ENCODE measurements around the gene SASH1. TPM values are rescaled to one million over a fixed set of nuclear protein-coding genes. Genes with fewer than 3 reads are reported as not detected.

Gene SASH1
- total RNA-seq, 1 experiment from 2014 or later: 42.0 TPM

DNA sequence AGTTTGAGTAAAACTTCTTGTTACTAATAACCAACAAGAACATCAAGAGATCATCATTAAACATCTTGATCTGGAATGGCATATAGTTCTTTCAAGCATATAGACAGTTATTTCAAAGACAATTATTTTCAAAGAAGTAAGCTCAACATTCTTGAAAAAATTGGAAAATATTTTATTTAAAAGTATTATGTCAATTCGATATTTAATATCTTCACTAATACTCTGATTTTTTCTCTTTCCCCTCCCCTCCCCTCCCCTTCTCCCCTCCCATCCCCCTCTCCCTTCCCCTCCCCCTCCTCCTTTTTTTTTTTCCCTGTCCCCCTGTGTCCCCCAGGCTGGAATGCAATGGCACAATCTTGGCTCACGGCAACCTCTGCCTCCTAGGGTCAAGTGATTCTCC is 82.8 kb downstream of the SASH1 start:
- TF ChIP-seq, protein P1, sequence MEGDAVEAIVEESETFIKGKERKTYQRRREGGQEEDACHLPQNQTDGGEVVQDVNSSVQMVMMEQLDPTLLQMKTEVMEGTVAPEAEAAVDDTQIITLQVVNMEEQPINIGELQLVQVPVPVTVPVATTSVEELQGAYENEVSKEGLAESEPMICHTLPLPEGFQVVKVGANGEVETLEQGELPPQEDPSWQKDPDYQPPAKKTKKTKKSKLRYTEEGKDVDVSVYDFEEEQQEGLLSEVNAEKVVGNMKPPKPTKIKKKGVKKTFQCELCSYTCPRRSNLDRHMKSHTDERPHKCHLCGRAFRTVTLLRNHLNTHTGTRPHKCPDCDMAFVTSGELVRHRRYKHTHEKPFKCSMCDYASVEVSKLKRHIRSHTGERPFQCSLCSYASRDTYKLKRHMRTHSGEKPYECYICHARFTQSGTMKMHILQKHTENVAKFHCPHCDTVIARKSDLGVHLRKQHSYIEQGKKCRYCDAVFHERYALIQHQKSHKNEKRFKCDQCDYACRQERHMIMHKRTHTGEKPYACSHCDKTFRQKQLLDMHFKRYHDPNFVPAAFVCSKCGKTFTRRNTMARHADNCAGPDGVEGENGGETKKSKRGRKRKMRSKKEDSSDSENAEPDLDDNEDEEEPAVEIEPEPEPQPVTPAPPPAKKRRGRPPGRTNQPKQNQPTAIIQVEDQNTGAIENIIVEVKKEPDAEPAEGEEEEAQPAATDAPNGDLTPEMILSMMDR (IDR thresholded peaks at IDR 0.05; ENCODE audit: insufficient read depth in 1 of 2, low read depth in 1 of 2, low read length in 1 of 2, severe bottlenecking in 1 of 2, unreplicated experiment in 1 of 2): no peak
- DNase-seq: no peak
- intact Hi-C loops (cut with micrococcal nuclease; ENCODE audit: unreplicated experiment): no loop called here
- no peaks in the 10 kb centered on the region for H3K36me3 ChIP-seq (ENCODE audit: control insufficient read depth, insufficient read depth, low read length)
- CTCF ChIA-PET: no interaction called here
- POLR2A ChIA-PET: no interaction called here
- H3K4me1 Mint-ChIP-seq (ENCODE audit: low read depth, unreplicated experiment): peaks cover 23% of the 10 kb centered on the region
- H3K9me3 Mint-ChIP-seq (ENCODE audit: unreplicated experiment): no peaks in the 10 kb centered on the region
- peaks cover 27% of the 10 kb centered on the region for H3K4me1 ChIP-seq
- H3K27me3 ChIP-seq (replicated peaks; ENCODE audit: control insufficient read depth, insufficient read depth, low read length): no peaks in the 10 kb centered on the region
- H3K36me3 Mint-ChIP-seq (ENCODE audit: insufficient read depth, unreplicated experiment): peaks cover 3% of the 10 kb centered on the region
- no peak overlapping the region for H3K4me3 Mint-ChIP-seq (ENCODE audit: unreplicated experiment)
- no TSS peak for BruUV-seq (replicated peaks)
- no peaks in the 10 kb centered on the region for H3K27me3 Mint-ChIP-seq (ENCODE audit: insufficient read depth, unreplicated experiment)
- H3K4me3 ChIP-seq (ENCODE audit: low read depth, low read length): no peak overlapping the region
- no peak overlapping the region for H3K27ac Mint-ChIP-seq (ENCODE audit: unreplicated experiment)
- no peaks in the 10 kb centered on the region for H3K9me3 ChIP-seq

DNA sequence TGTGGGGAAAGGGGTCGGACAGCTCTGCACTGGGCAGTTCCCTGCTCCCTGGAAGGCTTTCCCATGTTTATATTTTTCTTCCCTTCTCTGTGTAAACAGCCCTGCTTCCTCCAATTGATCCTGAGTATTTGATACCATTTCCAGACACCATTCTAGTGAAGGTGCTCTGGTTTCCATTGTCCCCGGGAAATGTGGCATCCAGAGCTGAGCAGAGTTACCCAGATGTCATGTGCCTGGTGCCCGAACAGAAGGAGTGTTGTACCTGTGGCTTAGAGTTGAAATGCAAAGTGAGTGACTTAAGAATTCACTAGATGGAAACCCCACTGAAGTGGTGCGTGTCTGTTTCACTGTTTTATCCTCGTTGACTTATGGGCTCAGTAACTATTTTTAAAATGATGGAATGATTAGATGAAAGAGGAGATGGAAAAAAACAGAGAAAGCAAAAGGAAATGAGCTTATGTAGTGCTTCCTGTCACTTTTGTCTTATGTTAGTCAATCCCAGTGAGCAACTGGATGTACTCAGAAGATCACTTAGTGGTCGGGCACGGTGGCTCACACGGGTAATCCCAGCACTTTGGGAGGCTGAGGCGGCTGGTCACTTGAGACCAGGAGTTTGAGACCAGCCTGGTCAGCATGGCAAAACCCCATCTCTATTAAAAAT is 83.8 kb downstream of the SASH1 start:
- ChIA-PET POLR2A (no interaction called here), CTCF (no interaction called here)
- Histone ChIP-seq H3K36me3 (ENCODE audit: control insufficient read depth, insufficient read depth, low read length) (no peaks in the 10 kb centered on the region), H3K27me3 (replicated peaks; ENCODE audit: control insufficient read depth, insufficient read depth, low read length) (no peaks in the 10 kb centered on the region), H3K9me3 (no peaks in the 10 kb centered on the region), H3K4me1 (peaks cover 30% of the 10 kb centered on the region), H3K4me3 (ENCODE audit: low read depth, low read length) (no peak overlapping the region)
- peaks cover 23% of the 10 kb centered on the region for H3K4me1 Mint-ChIP-seq (ENCODE audit: low read depth, unreplicated experiment)
- H3K9me3 Mint-ChIP-seq (ENCODE audit: unreplicated experiment): no peaks in the 10 kb centered on the region
- H3K27me3 Mint-ChIP-seq (ENCODE audit: insufficient read depth, unreplicated experiment): no peaks in the 10 kb centered on the region
- H3K27ac Mint-ChIP-seq (ENCODE audit: unreplicated experiment): peak overlapping the region; percentile 66
- peaks cover 8% of the 10 kb centered on the region for H3K36me3 Mint-ChIP-seq (ENCODE audit: insufficient read depth, unreplicated experiment)
- intact Hi-C loops (cut with micrococcal nuclease; ENCODE audit: unreplicated experiment): loop anchor here (2.0 kb wide), 1 partner anchor 18 kb away; no protein-coding TSS in a partner anchor
- TF ChIP-seq, protein P1 (IDR thresholded peaks at IDR 0.05; ENCODE audit: insufficient read depth in 1 of 2, low read depth in 1 of 2, low read length in 1 of 2, severe bottlenecking in 1 of 2, unreplicated experiment in 1 of 2): no peak
- no peak overlapping the region for H3K4me3 Mint-ChIP-seq (ENCODE audit: unreplicated experiment)
- no peak for DNase-seq
- no TSS peak for BruUV-seq (replicated peaks)

DNA sequence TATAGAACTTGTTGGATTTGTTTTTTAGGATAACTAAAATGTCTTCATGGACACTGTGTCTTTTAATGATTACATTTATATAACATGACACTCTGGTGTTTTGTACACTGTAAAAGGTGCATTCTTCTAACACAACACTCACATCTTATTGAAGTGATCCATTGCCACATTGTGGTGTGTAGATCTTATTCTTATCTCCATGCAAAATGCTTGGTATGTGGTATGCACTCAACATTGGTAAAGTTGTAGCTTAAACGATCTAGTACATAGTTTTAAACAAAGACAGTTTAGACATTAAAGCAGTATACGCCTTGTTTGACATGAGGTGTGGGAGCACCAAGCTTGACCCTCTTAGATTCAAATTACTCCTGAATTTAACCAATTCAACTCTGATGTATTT is 84.7 kb downstream of the SASH1 start:
- no peaks in the 10 kb centered on the region for H3K9me3 ChIP-seq
- POLR2A ChIA-PET: no interaction called here
- peaks cover 27% of the 10 kb centered on the region for H3K4me1 ChIP-seq
- H3K36me3 Mint-ChIP-seq (ENCODE audit: insufficient read depth, unreplicated experiment): peaks cover 8% of the 10 kb centered on the region
- H3K9me3 Mint-ChIP-seq (ENCODE audit: unreplicated experiment): no peaks in the 10 kb centered on the region
- H3K4me1 Mint-ChIP-seq (ENCODE audit: low read depth, unreplicated experiment): peaks cover 18% of the 10 kb centered on the region
- intact Hi-C loops (cut with micrococcal nuclease; ENCODE audit: unreplicated experiment): loop anchor here (1.0 to 2.0 kb wide), 2 partner anchors 12 to 17 kb away; no protein-coding TSS in a partner anchor
- peak overlapping the region; percentile 66 for H3K27ac Mint-ChIP-seq (ENCODE audit: unreplicated experiment)
- no peaks in the 10 kb centered on the region for H3K27me3 ChIP-seq (replicated peaks; ENCODE audit: control insufficient read depth, insufficient read depth, low read length)
- no peaks in the 10 kb centered on the region for H3K36me3 ChIP-seq (ENCODE audit: control insufficient read depth, insufficient read depth, low read length)
- CTCF ChIA-PET: no interaction called here
- TF ChIP-seq, protein P1 (IDR thresholded peaks at IDR 0.05; ENCODE audit: insufficient read depth in 1 of 2, low read depth in 1 of 2, low read length in 1 of 2, severe bottlenecking in 1 of 2, unreplicated experiment in 1 of 2): no peak
- H3K4me3 Mint-ChIP-seq (ENCODE audit: unreplicated experiment): no peak overlapping the region
- H3K27me3 Mint-ChIP-seq (ENCODE audit: insufficient read depth, unreplicated experiment): no peaks in the 10 kb centered on the region
- no peak for DNase-seq
- no peak overlapping the region for H3K4me3 ChIP-seq (ENCODE audit: low read depth, low read length)
- BruUV-seq (replicated peaks): no TSS peak
